ENCODE data around the gene ADCY5.

Gene ADCY5

DNA sequence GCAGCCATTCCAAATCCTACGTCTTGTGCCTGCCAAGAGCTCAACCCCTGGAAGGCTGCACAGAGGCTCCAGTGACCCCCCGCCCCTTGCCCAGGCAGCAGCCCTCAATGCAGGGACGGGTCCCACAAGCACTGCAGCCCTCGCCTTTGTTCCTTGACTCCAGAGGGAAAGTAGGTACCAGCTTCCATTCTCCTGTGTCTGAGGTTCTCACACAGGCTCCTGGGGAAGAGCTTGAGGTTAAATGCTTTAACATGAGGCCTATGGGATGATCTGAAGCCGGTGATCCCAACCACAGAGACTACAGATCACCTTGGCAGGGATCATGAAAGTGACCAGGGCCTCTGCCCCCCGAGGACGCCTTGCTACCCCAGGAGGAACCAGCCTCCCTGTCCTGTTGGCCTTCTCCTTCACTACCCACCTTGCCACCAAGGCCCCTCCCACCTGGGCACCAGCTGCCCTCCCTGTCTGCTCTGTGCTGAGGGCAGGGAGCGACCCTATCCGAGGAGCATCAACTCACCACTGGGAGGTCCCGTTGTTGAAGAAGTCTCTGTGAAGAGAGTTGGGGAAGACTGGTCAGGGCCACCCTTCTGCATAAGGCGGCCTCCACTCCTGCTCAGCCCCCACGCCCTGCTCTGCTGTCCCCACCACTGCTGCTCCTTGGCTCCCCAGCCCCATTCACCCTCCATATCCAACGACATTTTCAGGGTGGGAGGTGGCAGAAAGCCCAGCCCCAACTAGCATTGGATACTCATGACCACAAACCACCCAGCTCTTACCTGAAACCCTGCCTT is 151.9 kb downstream of the ADCY5 start:
- no peak for DNase-seq

GRCh38 chr3:123296261-123296660 is 152.6 kb downstream of the ADCY5 start:
- no peak for DNase-seq

- no peak for DNase-seq
These were observed 153.0 kb downstream of the ADCY5 start for GRCh38 chr3:123295901-123296250.

GRCh38 chr3:123295171-123295900 is 153.6 kb downstream of the ADCY5 start:
- no peak for DNase-seq

GRCh38 chr3:123294296-123294938 is 154.5 kb downstream of the ADCY5 start:
- DNase-seq, result no peak

DNA sequence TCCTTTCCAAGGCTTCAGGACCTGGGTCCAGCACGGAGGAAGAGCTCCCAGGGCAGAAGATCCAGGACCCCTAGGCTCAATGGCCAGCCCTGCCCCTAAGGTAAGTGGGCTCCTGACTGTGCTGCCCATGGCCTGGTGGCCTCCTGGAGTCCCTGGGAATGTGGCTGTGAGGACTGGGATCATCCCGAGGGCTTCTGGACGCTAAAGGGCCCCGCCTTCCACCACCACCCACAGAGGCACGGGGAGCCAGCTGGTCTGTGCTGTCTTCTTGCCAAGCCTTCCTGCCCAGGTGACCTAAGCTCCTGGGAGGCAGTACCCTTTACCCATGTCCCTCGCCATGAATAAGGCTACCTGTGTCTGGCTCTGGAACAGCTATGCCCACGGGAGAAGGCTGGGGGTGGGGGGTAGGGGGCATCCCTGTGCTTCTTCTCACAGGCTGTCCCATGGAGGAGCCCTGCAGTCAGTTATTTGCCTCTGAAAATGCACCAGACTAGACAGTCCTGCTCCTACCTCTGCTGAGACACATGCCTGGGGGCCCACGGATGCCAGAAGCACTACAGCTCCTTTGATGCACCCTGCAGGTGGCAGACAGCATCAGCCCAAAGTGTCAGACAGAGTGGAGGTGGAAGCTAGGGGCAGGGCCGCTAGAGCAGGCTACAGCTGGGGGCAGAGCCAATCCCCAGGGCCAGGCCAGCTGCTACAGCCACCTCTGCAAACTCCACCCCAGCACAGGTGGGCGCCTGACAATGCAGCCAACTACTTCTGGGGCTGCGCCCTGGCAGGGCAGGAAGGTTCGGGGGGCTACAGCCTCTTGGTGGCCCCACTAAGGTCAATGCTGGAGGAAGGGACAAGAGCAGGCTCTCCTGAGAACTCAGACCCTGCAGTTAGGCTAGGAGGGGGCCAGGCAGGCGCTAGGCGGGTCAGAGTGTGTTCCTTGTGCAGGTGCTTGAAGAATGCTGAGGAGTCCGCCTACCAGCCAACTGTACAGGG is 156.3 kb downstream of the ADCY5 start:
- no peak for DNase-seq

GRCh38 chr3:123291404-123291803 is 157.5 kb downstream of the ADCY5 start:
- no peak for DNase-seq

GRCh38 chr3:123290962-123291361 is 157.9 kb downstream of the ADCY5 start:
- no peak for DNase-seq

DNA sequence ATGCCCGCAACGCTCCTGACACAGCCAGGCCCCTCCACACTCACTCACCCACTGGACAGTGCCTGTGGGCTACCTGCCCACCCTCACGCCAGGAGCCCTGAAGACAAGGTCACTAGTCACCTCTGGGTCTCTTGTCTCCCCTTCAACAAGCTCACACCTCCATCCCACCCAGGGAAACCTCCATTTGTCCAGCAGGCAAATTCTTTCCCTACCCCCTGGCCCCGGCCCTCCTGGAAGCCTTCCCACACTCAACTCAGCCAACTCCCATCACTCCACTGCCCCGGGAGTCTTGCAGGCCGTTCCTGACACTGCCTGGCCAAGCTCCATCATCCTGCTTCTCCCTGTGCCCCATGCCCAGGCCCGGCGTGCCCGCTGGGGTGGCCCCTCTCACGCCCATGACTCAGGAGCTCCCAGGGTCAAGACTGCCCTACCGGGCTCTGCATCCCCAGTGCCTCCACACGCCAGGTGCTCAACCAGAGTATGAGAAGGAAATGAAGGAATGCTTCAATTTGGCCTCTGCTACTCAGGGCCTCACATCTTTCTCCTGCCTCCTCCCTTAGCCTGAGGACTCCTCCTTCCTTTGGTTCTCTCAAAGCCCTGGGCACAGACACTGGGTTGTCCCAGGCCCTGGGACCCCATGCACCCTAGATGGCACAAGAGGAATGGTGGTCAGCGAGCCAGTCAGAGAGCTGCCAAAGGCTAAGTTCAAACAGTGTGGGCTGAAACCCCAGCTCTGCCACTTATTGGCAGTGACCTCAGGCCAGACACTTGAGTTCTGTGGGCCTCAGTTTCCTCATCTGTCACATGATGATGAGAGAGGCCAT is 158.6 kb downstream of the ADCY5 start:
- DNase-seq, result no peak

DNA sequence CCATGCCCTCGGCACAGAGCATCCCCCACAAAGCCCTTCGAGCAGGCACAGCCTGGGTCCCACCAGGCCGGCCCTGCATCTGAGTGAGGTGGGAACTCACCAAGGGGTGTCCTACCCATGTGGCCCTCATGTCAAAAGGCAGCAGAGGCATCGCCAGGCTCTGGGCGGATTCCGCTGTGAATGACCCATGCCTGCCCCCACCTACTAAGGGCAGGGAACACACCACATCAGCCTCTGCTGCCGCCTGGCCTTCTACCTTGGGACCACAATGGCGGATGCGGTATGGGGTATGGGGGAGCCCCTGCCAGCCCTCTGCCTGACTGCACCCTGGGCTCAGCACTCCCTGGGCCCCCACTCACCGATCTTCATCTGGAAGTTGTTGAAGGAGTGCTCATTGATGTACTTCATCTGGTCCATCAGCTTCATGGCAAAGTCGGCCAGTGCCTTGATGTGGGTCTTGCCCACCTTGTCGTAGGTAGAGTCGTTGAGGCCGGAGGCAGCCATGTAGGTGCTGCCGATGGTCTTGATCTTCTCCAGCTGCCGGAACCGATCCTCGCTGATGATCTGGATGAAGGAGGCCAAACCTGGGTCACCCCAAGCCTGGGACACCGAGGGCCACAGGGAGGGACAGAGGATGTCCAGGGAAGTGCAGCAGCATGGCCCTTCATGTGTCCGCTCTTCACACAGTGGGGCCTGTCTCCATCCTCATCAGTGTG is 159.3 kb downstream of the ADCY5 start:
- no peak for DNase-seq

- no peak for DNase-seq
These were observed 161.0 kb downstream of the ADCY5 start for GRCh38 chr3:123287962-123288302.

DNA sequence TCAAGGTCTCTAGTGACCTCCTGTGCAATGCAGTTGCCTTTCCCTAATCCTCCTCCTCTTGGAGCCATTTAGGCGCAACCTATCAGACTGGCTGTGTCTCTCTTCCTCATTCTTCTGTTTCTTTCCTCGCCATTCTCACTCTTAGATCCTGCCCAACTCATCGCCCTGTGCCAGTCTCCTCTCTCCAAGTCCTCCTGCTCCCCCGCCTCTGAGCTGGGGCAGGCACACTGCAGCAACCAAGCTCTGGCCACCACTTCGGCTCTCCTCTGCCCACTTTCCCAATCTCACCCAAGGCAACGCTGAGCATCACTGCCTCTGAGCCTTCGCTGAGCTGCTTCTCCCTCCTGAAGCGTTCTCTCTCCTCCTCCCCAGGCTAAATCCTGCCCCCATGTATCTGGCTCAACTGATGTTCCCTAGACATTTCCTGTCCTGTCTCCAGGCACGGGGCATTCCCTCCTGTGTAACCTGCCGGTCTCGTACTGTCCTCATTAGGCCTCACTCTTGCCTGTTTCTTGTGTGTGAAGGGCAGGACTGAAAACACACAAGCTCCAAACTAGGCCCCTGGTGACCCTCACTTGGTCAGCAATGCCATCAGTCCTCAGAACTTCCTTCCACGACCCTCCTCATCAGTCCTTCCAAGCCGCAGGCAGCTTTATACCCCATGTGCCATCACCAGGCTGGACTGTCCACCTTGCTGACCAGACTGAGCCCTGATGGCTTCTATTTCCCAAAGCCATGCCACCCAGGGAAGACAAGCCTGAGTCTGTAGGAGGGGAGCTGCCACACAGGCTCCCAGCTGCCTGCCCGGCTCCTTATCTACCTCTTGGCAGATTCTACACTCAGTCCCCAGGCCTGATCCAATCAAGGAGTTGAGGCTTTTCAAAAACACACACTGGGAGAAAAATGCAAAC is 161.6 kb downstream of the ADCY5 start:
- DNase-seq, result no peak

DNA sequence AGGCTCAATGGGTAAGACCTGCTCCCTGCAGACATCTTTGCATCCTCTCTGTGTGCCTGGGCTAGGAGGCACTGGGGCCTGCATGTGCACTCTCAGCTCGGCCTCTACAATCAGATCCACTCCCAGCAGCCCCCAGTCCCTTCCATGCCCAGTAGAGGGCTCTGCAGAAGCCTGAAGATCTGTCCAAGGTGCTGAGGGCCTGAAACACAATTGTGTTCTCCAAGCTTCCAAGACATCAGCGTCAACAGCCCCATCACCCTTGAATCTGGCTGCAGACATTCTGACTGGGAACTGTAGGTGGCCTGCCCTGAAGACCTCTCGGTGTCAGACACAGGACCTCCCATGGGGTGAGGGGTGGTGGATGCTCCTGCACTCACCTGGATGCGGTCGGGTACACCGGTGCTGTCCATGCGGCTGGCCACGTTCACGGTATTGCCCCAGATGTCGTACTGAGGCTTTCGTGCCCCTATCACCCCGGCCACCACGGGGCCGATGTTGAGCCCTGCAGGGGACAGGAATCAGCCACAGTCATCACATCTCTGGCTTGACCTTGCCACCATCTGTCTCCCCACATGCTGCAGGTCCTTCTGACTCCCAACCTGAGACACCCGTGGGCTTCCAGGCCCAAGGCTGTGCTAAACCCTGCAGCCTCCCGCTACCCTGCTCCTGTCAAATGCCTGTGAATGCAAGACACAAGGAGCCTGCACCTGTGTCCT is 162.4 kb downstream of the ADCY5 start:
- DNase-seq, result peak; percentile 51

DNA sequence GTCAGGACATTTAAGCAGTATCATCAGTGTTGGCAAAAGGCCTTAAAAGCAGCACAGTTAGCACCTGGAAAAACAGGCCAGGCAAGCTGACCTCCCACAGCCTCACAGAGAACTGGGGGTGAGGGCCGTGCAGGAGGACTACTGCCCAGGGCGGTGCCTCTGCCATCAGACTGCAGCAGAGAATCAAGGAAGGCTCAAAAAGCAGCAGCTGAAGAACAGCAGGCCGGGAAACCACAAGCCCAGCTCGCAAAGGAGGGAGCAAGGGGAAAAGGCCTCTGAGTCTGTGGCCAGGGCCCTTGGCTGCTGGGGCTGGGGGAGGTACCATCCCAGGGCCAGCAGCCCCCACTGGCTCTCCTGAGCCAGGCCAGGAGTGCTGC is 163.0 kb downstream of the ADCY5 start:
- DNase-seq, result no peak

GRCh38 chr3:123285479-123285878 is 163.4 kb downstream of the ADCY5 start:
- DNase-seq, result no peak

DNA sequence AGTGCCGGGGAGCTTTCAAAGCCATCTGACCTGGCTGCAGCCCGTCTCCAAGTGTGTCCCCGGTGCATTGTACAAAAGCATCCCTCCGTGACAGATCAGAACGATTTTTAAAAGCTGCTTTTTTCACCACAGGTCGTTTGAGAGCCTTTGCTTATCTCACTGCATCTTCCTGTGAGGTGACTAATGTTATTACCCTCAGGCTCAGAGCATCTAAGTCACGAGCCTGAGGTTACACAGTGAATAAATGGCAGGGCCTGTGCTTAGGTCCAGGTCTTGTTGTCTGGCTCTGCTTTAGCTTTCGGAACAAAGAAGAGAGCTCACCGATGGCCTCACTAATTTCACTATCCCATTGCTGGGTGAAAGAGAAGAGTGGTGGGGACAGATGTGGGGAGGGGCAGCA is 163.8 kb downstream of the ADCY5 start:
- no peak for DNase-seq

DNA sequence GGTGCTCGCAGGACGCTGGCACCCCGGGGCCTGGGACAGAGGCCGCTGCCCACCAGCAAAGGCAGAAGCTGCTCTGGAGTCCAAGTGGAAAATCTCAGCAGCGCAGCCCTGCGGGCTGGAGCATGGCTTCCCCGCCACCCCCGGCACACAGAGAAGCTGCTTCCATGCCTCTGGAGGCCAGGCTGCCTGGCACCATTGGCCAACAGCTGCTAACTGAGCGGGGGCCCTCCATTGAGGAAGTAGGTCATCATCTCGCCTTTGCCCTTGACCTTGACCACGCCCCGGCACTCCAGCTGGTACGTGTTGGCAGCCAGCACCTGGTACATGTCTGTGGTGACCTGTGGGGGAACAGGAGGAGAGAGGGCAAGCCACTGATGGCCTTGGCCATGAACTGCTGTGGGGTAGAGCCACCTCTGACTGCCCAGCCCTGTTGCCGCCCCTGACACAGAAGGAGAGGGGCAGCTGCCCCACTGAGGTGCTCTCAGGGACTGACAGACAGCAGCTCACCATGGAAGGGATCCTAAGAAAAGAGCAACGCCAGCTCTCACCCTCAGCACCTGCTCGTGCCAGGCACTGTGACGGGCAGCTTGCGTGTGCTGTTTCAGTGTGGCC is 164.4 kb downstream of the ADCY5 start:
- no peak for DNase-seq

DNA sequence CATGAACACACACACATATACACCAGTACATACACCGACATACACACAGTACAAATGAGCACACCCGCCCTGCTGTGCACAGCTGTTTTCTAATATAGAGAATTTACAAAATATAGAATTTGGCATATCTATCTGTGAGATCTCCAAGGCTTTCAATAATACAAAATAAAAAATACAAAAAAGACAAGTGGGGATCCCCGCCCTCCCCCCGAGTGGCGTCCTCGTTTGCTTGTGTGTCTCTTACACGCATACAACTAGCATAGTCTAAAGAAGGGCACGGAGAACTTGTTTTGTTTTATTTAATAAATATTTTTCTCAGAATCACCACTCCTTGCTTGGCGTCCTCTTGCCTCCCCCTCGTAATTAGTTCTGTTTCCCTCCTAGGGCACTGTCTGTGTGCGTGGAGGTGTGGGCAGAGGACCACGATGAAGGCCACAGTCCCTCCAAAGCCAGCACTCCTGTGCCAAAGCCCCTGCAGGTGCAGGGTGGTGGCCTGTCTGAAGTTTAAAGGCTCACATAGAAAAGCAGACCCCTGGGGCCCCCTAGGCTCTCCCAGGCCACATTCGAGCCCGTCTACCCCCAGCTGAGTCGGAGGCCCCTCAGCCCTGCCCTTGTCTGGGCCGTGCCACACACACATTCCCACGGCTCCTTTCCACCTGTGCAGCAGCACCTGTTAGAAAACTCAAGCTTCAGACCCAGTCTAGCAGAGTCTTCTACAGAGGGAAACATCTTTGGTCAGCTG is 165.1 kb downstream of the ADCY5 start:
- DNase-seq, result no peak
